Spleen (tissue), 11 donors: ENCODE results near the gene APOA1. TPM values are rescaled to one million over a fixed set of nuclear protein-coding genes. Genes with fewer than 3 reads are reported as not detected.

Experiments
- DNase-seq: peaks from one replicate; pipeline ENCODE4 v3.0.0-alpha.2; 2020
- H3K27ac ChIP-seq, 8 donors: fragments of 200-600 bp; sonication (generic) in 7 of 8; 1 replicate in 4 of 8; 2 replicates in 4 of 8; pipeline versions ENCODE4 v1.5.0 to v1.8.0; 2016 to 2021; ENCODE audit warnings: inconsistent platforms in 4 of 8, mild to moderate bottlenecking in 4 of 8, moderate library complexity in 1 of 8
- H3K27me3 ChIP-seq, 7 donors: fragments of 200-600 bp; sonication (generic) in 6 of 7; replicated peaks in 1 of 7; 1 replicate in 4 of 7; 2 replicates in 3 of 7; pipeline versions ENCODE4 v1.5.0 to v1.8.0; 2016 to 2021; ENCODE audit warnings: inconsistent platforms in 3 of 7, mild to moderate bottlenecking in 1 of 7
- H3K36me3 ChIP-seq, 6 donors: fragments of 200-600 bp; sonication (generic) in 5 of 6; 1 replicate in 4 of 6; 2 replicates in 2 of 6; pipeline versions ENCODE4 v1.5.0 to v1.8.0; 2016 to 2021; ENCODE audit warnings: inconsistent platforms in 2 of 6
- H3K4me1 ChIP-seq, 6 donors: fragments of 200-600 bp; sonication (generic) in 5 of 6; 1 replicate in 3 of 6; 2 replicates in 3 of 6; pipeline versions ENCODE4 v1.5.0 to v1.8.0; 2016 to 2021; ENCODE audit warnings: inconsistent platforms in 3 of 6
- H3K4me3 ChIP-seq, 8 donors: fragments of 200-600 bp; sonication (generic) in 7 of 8; 1 replicate in 4 of 8; 2 replicates in 4 of 8; pipeline versions ENCODE4 v1.5.0 to v1.8.0; 2016 to 2021; ENCODE audit warnings: inconsistent platforms in 4 of 8, mild to moderate bottlenecking in 4 of 8, moderate library complexity in 2 of 8
- H3K9me3 ChIP-seq, 8 donors: fragments of 200-600 bp; sonication (generic) in 7 of 8; 1 replicate in 4 of 8; 2 replicates in 4 of 8; pipeline versions ENCODE4 v1.5.0 to v1.8.0; 2016 to 2021; ENCODE audit warnings: inconsistent platforms in 4 of 8
- CTCF ChIP-seq, 11 experiments: fragments of 200-600 bp in 7 of 11; fragments of 450-650 bp in 4 of 11; sonication (generic) in 4 of 11; IDR thresholded peaks in 8 of 11; conservative IDR thresholded peaks in 3 of 11; 1 replicate in 7 of 11; 2 replicates in 4 of 11; pipeline versions ENCODE4 v1.4.0 to v1.8.0; 2016 to 2021; ENCODE audit warnings: antibody characterized with exemption in 11 of 11, inconsistent platforms in 4 of 11, mild to moderate bottlenecking in 1 of 11
- POLR2A ChIP-seq, 3 donors: fragments of 450-650 bp; IDR thresholded peaks; one replicate each; pipeline ENCODE4 v1.5.1; 2017; ENCODE audit warnings: antibody characterized with exemption in 3 of 3, mild to moderate bottlenecking in 1 of 3
- POLR2AphosphoS5 ChIP-seq, 3 donors: sonication (generic); formaldehyde crosslinking; IDR thresholded peaks; one replicate each; pipeline ENCODE4 v1.5.1; 2017; ENCODE audit warnings: antibody characterized with exemption in 3 of 3
- WGBS, 5 donors: extraction: QIAGEN DNeasy Blood & Tissue Kit in 3 of 5; methylation state at CpG; one replicate each; pipeline versions ENCODE4 v1.1.5 to v1.1.7; 2013 to 2018; 5-methylcytosine and 5-hydroxymethylcytosine counted together
- intact Hi-C: fragments of 100-400 bp; cut with DNase I; formaldehyde crosslinking; loops from one replicate; pipeline ENCODE4 v1.15.0; 2023; ENCODE audit warnings: low total_unique reads
- polyA plus RNA-seq, 3 donors: library from polyadenylated mRNA; stranded (reverse); fragments of 200-250 nt; gene quantifications; one replicate each; pipeline ENCODE4 v1.2.1, GENCODE V29; 2013
- total RNA-seq, 7 donors: library from RNA; depleted of rRNA in 3 of 7; stranded (reverse); fragments of >200 nt in 3 of 7; fragmentation: NEBNext Ultra II Directional in 4 of 7; extraction: Animal tissue kit (Norgen Biotek cat#: 25700) in 4 of 7; gene quantifications; one replicate each; pipeline versions ENCODE4 v1.1.0 to v1.2.1, GENCODE V29; 2016 to 2021
- donor health status: healthy with polysubstance abuse.
- donor health status: DM: no; HTN: no; CAD: no; lungs with moderate emphysema.
- donor health status: DM: no; HTN: no; CAD: no.
- donor health status: Bipolar disorder and iron deficiency.
- donor health status: healthy.
- donor health status: DM: no; HTN: no; CAD: no.
- donor health status: DM: yes; HTN: yes; CAD: no.

Gene APOA1
- total and polyA plus RNA-seq, 10 donors, result 0.44 to 3.3 (median 1.5) TPM; not detected in 2

GRCh38 chr11:116842117-116842516 is 4.7 kb upstream of the APOA1 start:
- H3K36me3 ChIP-seq, result peaks cover 0 to 47% (median 38%) of the 10 kb centered on the region in 6 donors
- H3K9me3 ChIP-seq, result no peaks in the 10 kb centered on the region
- no peak overlapping the region for H3K4me3 ChIP-seq
- 96 to 99% (median 98%) methylated on average over 4 of the region's 4 CpGs for WGBS, 5 donors
- DNase-seq, result no peak
- intact Hi-C loops, result no loop called here
- no peaks in the 10 kb centered on the region for H3K27me3 ChIP-seq
- peaks cover 0 to 15% (median 3%) of the 10 kb centered on the region in 6 donors for H3K4me1 ChIP-seq
- no peak overlapping the region for H3K27ac ChIP-seq
- TF ChIP-seq POLR2A (IDR thresholded peaks at IDR 0.05), result no peak
- TF ChIP-seq CTCF (IDR thresholded peaks at IDR 0.05 in 8 of 11, conservative IDR thresholded peaks at IDR 0.05 in 3 of 11), result no peak
- no peak for TF ChIP-seq POLR2AphosphoS5 (IDR thresholded peaks at IDR 0.05)

GRCh38 chr11:116840746-116841296 is 3.4 kb upstream of the APOA1 start:
- Histone ChIP-seq H3K27me3 (no peaks in the 10 kb centered on the region), H3K4me1 (peaks cover 3 to 26% (median 11%) of the 10 kb centered on the region in 6 donors), H3K27ac (no peak overlapping the region), H3K9me3 (no peaks in the 10 kb centered on the region), H3K36me3 (peaks cover 0 to 34% (median 25%) of the 10 kb centered on the region in 6 donors), H3K4me3 (no peak overlapping the region)
- TF ChIP-seq CTCF (IDR thresholded peaks at IDR 0.05 in 8 of 11, conservative IDR thresholded peaks at IDR 0.05 in 3 of 11), result no peak
- no peak for TF ChIP-seq POLR2A (IDR thresholded peaks at IDR 0.05)
- TF ChIP-seq POLR2AphosphoS5 (IDR thresholded peaks at IDR 0.05), result no peak
- DNase-seq, result peak; percentile 39
- 67 to 75% (median 75%) methylated on average over 9 of the region's 9 CpGs for WGBS, 5 donors
- intact Hi-C loops, result no loop called here

DNA sequence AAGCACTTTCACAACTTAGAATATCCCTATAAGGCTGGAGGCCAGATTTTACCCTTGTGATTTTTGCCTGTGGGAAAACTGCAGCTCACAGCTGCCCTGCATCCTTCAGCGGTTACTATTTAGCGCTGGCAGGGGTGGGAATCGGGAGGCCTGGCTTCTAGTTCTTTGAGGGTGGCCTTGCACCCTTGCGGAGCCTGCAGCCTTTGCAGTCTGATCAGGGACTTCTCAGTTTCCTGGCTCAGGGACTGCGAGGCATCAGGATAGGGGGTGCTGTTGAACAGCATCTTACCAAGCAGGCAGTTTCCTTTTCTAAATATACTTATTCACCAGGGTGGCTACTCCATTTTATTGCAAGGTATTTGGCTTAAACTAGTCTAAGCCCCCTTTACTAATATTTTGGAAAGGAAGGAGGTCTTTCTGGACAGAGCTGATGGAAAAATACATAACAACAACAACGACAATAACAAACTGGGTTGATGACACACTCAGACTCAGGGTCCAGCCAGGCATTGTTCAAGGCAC is 2.9 kb upstream of the APOA1 start:
- Histone ChIP-seq H3K36me3 (peaks cover 0 to 29% (median 19%) of the 10 kb centered on the region in 6 donors), H3K27me3 (peaks cover 0 to 5% (median 0%) of the 10 kb centered on the region in 7 donors), H3K4me3 (no peak overlapping the region), H3K27ac (no peak overlapping the region), H3K9me3 (no peaks in the 10 kb centered on the region), H3K4me1 (peaks cover 6 to 31% (median 16%) of the 10 kb centered on the region in 6 donors)
- WGBS, 5 donors, result 61 to 72% (median 66%) methylated on average over 6 of the region's 6 CpGs
- intact Hi-C loops, result no loop called here
- no peak for TF ChIP-seq CTCF (IDR thresholded peaks at IDR 0.05 in 8 of 11, conservative IDR thresholded peaks at IDR 0.05 in 3 of 11)
- TF ChIP-seq POLR2AphosphoS5 (IDR thresholded peaks at IDR 0.05), result no peak
- TF ChIP-seq POLR2A (IDR thresholded peaks at IDR 0.05), result no peak
- DNase-seq, result peak; percentile 52

DNA sequence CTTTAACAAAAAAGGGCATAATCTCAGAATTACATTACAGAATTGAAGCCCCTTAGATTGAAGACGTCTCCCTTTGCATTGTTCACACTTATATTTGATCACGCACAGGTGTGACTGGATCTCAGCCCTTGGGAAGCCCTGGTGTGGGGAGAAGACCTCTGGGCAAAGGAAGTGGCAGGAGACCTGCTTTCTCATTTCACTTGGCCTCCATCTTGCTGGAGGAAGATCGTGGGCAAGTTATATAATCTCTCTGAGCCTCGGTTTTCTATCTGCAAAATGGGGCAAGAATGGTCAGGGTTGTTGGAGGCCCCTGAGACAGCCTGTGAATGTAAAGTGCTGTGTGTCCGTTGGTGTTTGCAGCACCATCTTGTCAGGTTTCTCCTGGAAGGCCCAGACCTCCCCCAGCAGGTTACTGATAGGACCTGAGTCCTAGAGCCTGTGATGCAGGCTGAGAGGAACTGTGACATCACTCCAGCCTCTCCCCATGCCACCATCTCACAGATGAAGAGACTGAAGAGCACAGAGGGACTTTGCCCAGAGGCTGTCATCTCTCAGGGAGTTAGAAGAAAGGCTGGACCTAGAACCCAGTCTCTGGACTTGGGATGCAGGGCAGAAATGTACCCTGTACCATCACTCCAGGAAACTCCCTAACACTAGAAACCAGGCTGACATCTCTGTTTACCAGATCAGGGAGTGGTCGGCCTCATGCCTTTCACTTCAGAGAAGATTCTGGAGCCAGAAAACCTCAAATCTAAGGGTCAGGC is 1.1 kb upstream of the APOA1 start:
- Histone ChIP-seq H3K27me3 (peaks cover 0 to 8% (median 0%) of the 10 kb centered on the region in 7 donors), H3K9me3 (no peaks in the 10 kb centered on the region), H3K27ac (no peak overlapping the region), H3K36me3 (peaks cover 0 to 11% (median 4%) of the 10 kb centered on the region in 6 donors), H3K4me3 (no peak overlapping the region), H3K4me1 (peaks cover 9 to 39% (median 22%) of the 10 kb centered on the region in 6 donors)
- no peak for TF ChIP-seq CTCF (IDR thresholded peaks at IDR 0.05 in 8 of 11, conservative IDR thresholded peaks at IDR 0.05 in 3 of 11)
- TF ChIP-seq POLR2A (IDR thresholded peaks at IDR 0.05), result no peak
- no peak for TF ChIP-seq POLR2AphosphoS5 (IDR thresholded peaks at IDR 0.05)
- intact Hi-C loops, result no loop called here
- DNase-seq, result no peak
- 82 to 92% (median 88%) methylated on average over 5 to 6 of the region's 6 CpGs for WGBS, 5 donors
